ENCODE results near the gene IRF2BP2.

IRF2BP2 gene

GRCh38 chr1:234633246-234634003 lies 23.4 kb upstream of the IRF2BP2 start:
- no peak overlapping the region for H3K4me3 ChIP-seq (ENCODE audit: low read depth, low read length)
- TF ChIP-seq CTCF (IDR thresholded peaks at IDR 0.05; ENCODE audit: low read depth, low read length), result no peak

- H3K4me3 ChIP-seq (ENCODE audit: low read depth, low read length), result no peak overlapping the region
- no peak for TF ChIP-seq CTCF (IDR thresholded peaks at IDR 0.05; ENCODE audit: low read depth, low read length)
These were observed 22.2 kb upstream of the IRF2BP2 start for GRCh38 chr1:234632225-234632624.

- no peak for TF ChIP-seq CTCF (IDR thresholded peaks at IDR 0.05; ENCODE audit: low read depth, low read length)
- H3K4me3 ChIP-seq (ENCODE audit: low read depth, low read length), result no peak overlapping the region; the same call in 1 of the 2 replicates
These were observed 21.7 kb upstream of the IRF2BP2 start for GRCh38 chr1:234631721-234632125.

GRCh38 chr1:234629026-234629425 lies 19.0 kb upstream of the IRF2BP2 start:
- TF ChIP-seq CTCF (IDR thresholded peaks at IDR 0.05; ENCODE audit: low read depth, low read length), result no peak
- no peak overlapping the region for H3K4me3 ChIP-seq (ENCODE audit: low read depth, low read length)

- no peak for TF ChIP-seq CTCF (IDR thresholded peaks at IDR 0.05; ENCODE audit: low read depth, low read length)
- H3K4me3 ChIP-seq (ENCODE audit: low read depth, low read length), result no peak overlapping the region
These were observed 18.1 kb upstream of the IRF2BP2 start for GRCh38 chr1:234628089-234628488.

GRCh38 chr1:234627009-234627950 lies 17.3 kb upstream of the IRF2BP2 start:
- no peak for TF ChIP-seq CTCF (IDR thresholded peaks at IDR 0.05; ENCODE audit: low read depth, low read length)
- no peak overlapping the region for H3K4me3 ChIP-seq (ENCODE audit: low read depth, low read length)

- no peak for TF ChIP-seq CTCF (IDR thresholded peaks at IDR 0.05; ENCODE audit: low read depth, low read length)
- no peak overlapping the region for H3K4me3 ChIP-seq (ENCODE audit: low read depth, low read length)
These were observed 16.4 kb upstream of the IRF2BP2 start for GRCh38 chr1:234626391-234626790.

Data from WI38 (cell line).